CD14-positive monocyte (primary cell): ENCODE data around the gene FAT1. TPM values are rescaled to one million over a fixed set of nuclear protein-coding genes. Genes with fewer than 3 reads are reported as not detected.

ENCODE experiments used
- DNase-seq, 3 donors: peaks; one replicate each; pipeline ENCODE4 v3.0.0-alpha.2; 2011 to 2022
- H2AFZ ChIP-seq: 2 replicates; pipeline ENCODE4 v1.6.0; 2012; ENCODE audit warnings: mild to moderate bottlenecking, low read depth, low read length, inconsistent platforms; ENCODE audit not compliant: insufficient read depth, poor library complexity, severe bottlenecking
- H3K27ac ChIP-seq, 2 donors: 1 replicate in 1 of 2; 2 replicates in 1 of 2; pipeline ENCODE4 v1.5.1; 2012 to 2013; ENCODE audit warnings: low read length in 2 of 2, control low read depth in 1 of 2, inconsistent platforms in 1 of 2, low read depth in 1 of 2, mild to moderate bottlenecking in 1 of 2
- H3K27me3 ChIP-seq, 2 donors: one replicate each; pipeline versions ENCODE4 v1.6.0 to v1.6.1; 2011 to 2013; ENCODE audit warnings: low read length in 2 of 2; ENCODE audit not compliant: control insufficient read depth in 2 of 2, insufficient read depth in 2 of 2
- H3K36me3 ChIP-seq, 2 donors: replicated peaks in 1 of 2; 1 replicate in 1 of 2; 2 replicates in 1 of 2; pipeline versions ENCODE4 v1.5.1 to v1.6.1; 2012 to 2013; ENCODE audit warnings: low read length in 2 of 2, control low read depth in 1 of 2, inconsistent platforms in 1 of 2, mild to moderate bottlenecking in 1 of 2; ENCODE audit not compliant: insufficient read depth in 2 of 2, control insufficient read depth in 1 of 2
- H3K4me1 ChIP-seq, 2 donors: 1 replicate in 1 of 2; 2 replicates in 1 of 2; pipeline versions ENCODE4 v1.5.1 to v1.6.1; 2012 to 2013; ENCODE audit warnings: low read length in 2 of 2, control low read depth in 1 of 2, inconsistent platforms in 1 of 2, mild to moderate bottlenecking in 1 of 2, moderate library complexity in 1 of 2; ENCODE audit not compliant: insufficient read depth in 2 of 2, control insufficient read depth in 1 of 2
- H3K4me2 ChIP-seq: replicated peaks from 2 replicates; pipeline ENCODE3; 2012; ENCODE audit warnings: low read length, moderate library complexity, mild to moderate bottlenecking; ENCODE audit not compliant: poor library complexity, severe bottlenecking; ENCODE audit errors: extremely low read depth
- H3K4me3 ChIP-seq, 3 experiments: fragments of 200-600 bp in 1 of 3; sonication (generic) in 1 of 3; replicated peaks in 1 of 3; 1 replicate in 2 of 3; 2 replicates in 1 of 3; pipeline ENCODE4 v1.5.1; 2011 to 2013; ENCODE audit warnings: low read length in 3 of 3, mild to moderate bottlenecking in 3 of 3, control low read depth in 2 of 3, low read depth in 2 of 3, inconsistent platforms in 1 of 3, moderate library complexity in 1 of 3
- H3K79me2 ChIP-seq: 2 replicates; pipeline ENCODE4 v1.6.0; 2012; ENCODE audit warnings: mild to moderate bottlenecking, control low read depth, inconsistent platforms, low read length, moderate library complexity; ENCODE audit not compliant: insufficient read depth
- H3K9ac ChIP-seq: 2 replicates; pipeline ENCODE4 v1.6.0; 2017; ENCODE audit warnings: low read length, mild to moderate bottlenecking; ENCODE audit not compliant: insufficient read depth, poor library complexity, severe bottlenecking
- H3K9me3 ChIP-seq, 2 donors: replicated peaks in 1 of 2; 1 replicate in 1 of 2; 2 replicates in 1 of 2; pipeline versions ENCODE4 v1.5.1 to v1.6.1; 2012 to 2013; ENCODE audit warnings: low read length in 2 of 2, control low read depth in 1 of 2; ENCODE audit not compliant: control insufficient read depth in 1 of 2, insufficient read depth in 1 of 2
- H4K20me1 ChIP-seq: 2 replicates; pipeline ENCODE4 v1.6.0; 2012; ENCODE audit warnings: mild to moderate bottlenecking, low read length, control low read depth, moderate library complexity; ENCODE audit not compliant: insufficient read depth
- H3K27ac Mint-ChIP-seq, 7 donors: one replicate each; pipeline ENCODE4 v1.8.0; 2020; ENCODE audit warnings: mild to moderate bottlenecking in 7 of 7, mixed read lengths in 7 of 7, moderate library complexity in 6 of 7, inconsistent platforms in 2 of 7
- H3K27me3 Mint-ChIP-seq, 3 donors: one replicate each; pipeline ENCODE4 v1.8.0; 2021 to 2022; ENCODE audit warnings: low read depth in 3 of 3, mild to moderate bottlenecking in 3 of 3, mixed read lengths in 3 of 3, moderate library complexity in 3 of 3, inconsistent platforms in 1 of 3
- H3K36me3 Mint-ChIP-seq, 2 donors: one replicate each; pipeline ENCODE4 v1.8.0; 2020; ENCODE audit warnings: mixed read lengths in 2 of 2, inconsistent platforms in 1 of 2, mild to moderate bottlenecking in 1 of 2
- H3K4me1 Mint-ChIP-seq: one replicate; pipeline ENCODE4 v1.8.0; 2020; ENCODE audit warnings: mild to moderate bottlenecking, mixed read lengths
- H3K4me3 Mint-ChIP-seq, 2 donors: one replicate each; pipeline ENCODE4 v1.8.0; 2020; ENCODE audit warnings: mild to moderate bottlenecking in 2 of 2, mixed read lengths in 2 of 2, moderate library complexity in 1 of 2
- H3K9me3 Mint-ChIP-seq, 7 donors: one replicate each; pipeline ENCODE4 v1.8.0; 2020 to 2022; ENCODE audit warnings: mixed read lengths in 7 of 7, mild to moderate bottlenecking in 6 of 7, moderate library complexity in 6 of 7, inconsistent platforms in 2 of 7
- CTCF ChIP-seq: fragments of 200-600 bp; IDR thresholded peaks from one replicate; pipeline ENCODE4 v1.8.0; 2022; ENCODE audit warnings: antibody characterized with exemption, mild to moderate bottlenecking
- WGBS: methylation state at CpG from one replicate; pipeline ENCODE4 v1.1.5; 2013; ENCODE audit warnings: missing lambda C conversion rate; ENCODE audit not compliant: insufficient coverage; 5-methylcytosine and 5-hydroxymethylcytosine counted together
- intact Hi-C, 2 donors: fragments of 100-400 bp; cut with micrococcal nuclease; formaldehyde crosslinking; loops; one replicate each; pipeline versions ENCODE4 v1.15.0 to v1.15.1; 2023
- polyA plus RNA-seq, 3 donors: library from polyadenylated mRNA; depleted of rRNA in 1 of 3; unstranded in 2 of 3; stranded (reverse) in 1 of 3; fragments of 300-500 nt in 2 of 3; fragments of >200 nt in 1 of 3; fragmentation: Illumina TruSeq in 2 of 3; gene quantifications; 1 replicate in 2 of 3; 2 replicates in 1 of 3; pipeline ENCODE4 v1.2.3, GENCODE V29; 2012 to 2021

FAT1 gene
- polyA plus RNA-seq, 3 donors: not detected

- no peak overlapping the region for H3K4me3 ChIP-seq
- TF ChIP-seq CTCF: no peak
- H3K27ac ChIP-seq: no peak overlapping the region
- H3K4me1 ChIP-seq: peaks cover 0 to 3% of the 10 kb centered on the region in 2 donors
- no peaks in the 10 kb centered on the region for H3K36me3 ChIP-seq
- H3K4me3 Mint-ChIP-seq: peak overlapping the region in 1 of 2 donors; percentile 90
- peaks cover 0 to 8% of the 10 kb centered on the region in 2 donors for H3K36me3 Mint-ChIP-seq
- peaks cover 12% of the 10 kb centered on the region for H3K4me1 Mint-ChIP-seq
- H3K9me3 Mint-ChIP-seq: peaks cover 0 to 36% (median 6%) of the 10 kb centered on the region in 7 donors
- DNase-seq: no peak
- H3K9ac ChIP-seq: no peak overlapping the region
- H3K9me3 ChIP-seq: peaks cover 0 to 29% of the 10 kb centered on the region in 2 donors
- 0% methylated on average over 6 of the region's 15 CpGs for whole genome bisulfite sequencing
- no peak overlapping the region for H2AFZ ChIP-seq
- H3K27ac Mint-ChIP-seq: no peak overlapping the region
- intact Hi-C loops: no loop called here
- peaks cover 51 to 63% of the 10 kb centered on the region in 2 donors for H3K27me3 ChIP-seq
- no peak overlapping the region for H3K4me2 ChIP-seq
- H3K27me3 Mint-ChIP-seq: peaks cover 51 to 69% (median 61%) of the 10 kb centered on the region in 3 donors
- H3K79me2 ChIP-seq: no peaks in the 10 kb centered on the region
- no peaks in the 10 kb centered on the region for H4K20me1 ChIP-seq
These were observed 3.7 kb upstream of the FAT1 start for GRCh38 chr4:186727169-186727976.

GRCh38 chr4:186726426-186727168 is 2.9 kb upstream of the FAT1 start:
- H3K79me2 ChIP-seq: no peaks in the 10 kb centered on the region
- no peak overlapping the region for H2AFZ ChIP-seq
- intact Hi-C loops: no loop called here
- no peak for DNase-seq
- no peak overlapping the region for H3K27ac Mint-ChIP-seq
- no peak overlapping the region for H3K4me3 ChIP-seq
- no peaks in the 10 kb centered on the region for H3K36me3 ChIP-seq
- peaks cover 55 to 71% of the 10 kb centered on the region in 2 donors for H3K27me3 ChIP-seq
- H4K20me1 ChIP-seq: no peaks in the 10 kb centered on the region
- H3K36me3 Mint-ChIP-seq: peaks cover 0 to 8% of the 10 kb centered on the region in 2 donors
- H3K27ac ChIP-seq: no peak overlapping the region
- H3K9me3 Mint-ChIP-seq: peaks cover 2 to 42% (median 11%) of the 10 kb centered on the region in 7 donors
- peaks cover 12% of the 10 kb centered on the region for H3K4me1 Mint-ChIP-seq
- H3K4me1 ChIP-seq: peaks cover 0 to 3% of the 10 kb centered on the region in 2 donors
- H3K4me3 Mint-ChIP-seq: peak overlapping the region in 1 of 2 donors; percentile 90
- no peak overlapping the region for H3K9ac ChIP-seq
- no peak overlapping the region for H3K4me2 ChIP-seq
- H3K9me3 ChIP-seq: peaks cover 3 to 29% of the 10 kb centered on the region in 2 donors
- TF ChIP-seq CTCF: no peak
- H3K27me3 Mint-ChIP-seq: peaks cover 58 to 76% (median 67%) of the 10 kb centered on the region in 3 donors
- 2% methylated on average over 65 of the region's 82 CpGs for whole genome bisulfite sequencing
